Germinal center (tissue), 1 donor: ENCODE data around the gene HIPK3.
"Not testable (repeated sequence)": the region's sequence is repeated elsewhere in the genome, so short reads cannot be mapped to it uniquely, and the experiment has no call there.

Experiments
- DNase-seq: peaks from one replicate; pipeline ENCODE4 v3.0.0; 2012; ENCODE audit warnings: mixed read lengths, low spot score

Gene HIPK3

GRCh38 chr11:33360642-33361041 lies 103.5 kb downstream of the HIPK3 start:
- DNase-seq = no peak

GRCh38 chr11:33362051-33362910 lies 105.1 kb downstream of the HIPK3 start:
- DNase-seq = peak; percentile 43

DNA sequence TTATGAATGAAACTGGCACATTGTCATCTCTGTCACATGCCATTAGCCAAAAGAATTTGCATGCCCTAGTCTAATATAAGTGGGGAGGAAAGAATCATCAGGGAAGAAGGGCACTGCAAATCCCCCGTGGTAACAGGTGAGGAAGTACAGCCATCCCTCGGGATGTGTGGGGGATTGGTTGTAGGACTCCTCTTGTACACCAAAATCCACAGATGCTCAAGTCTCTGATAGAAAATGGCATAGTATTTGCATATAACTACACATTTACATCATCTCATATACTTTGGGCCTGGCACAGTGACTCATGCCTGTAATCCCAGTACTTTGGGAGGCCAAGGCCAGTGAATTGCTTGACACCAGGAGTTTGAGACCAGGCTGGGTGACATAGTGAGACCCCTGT lies 109.7 kb downstream of the HIPK3 start:
- no peak for DNase-seq

- not testable (repeated sequence) for DNase-seq
Measured at GRCh38 chr11:33368475-33368874, 111.3 kb downstream of the HIPK3 start.

- DNase-seq = no peak
Measured at GRCh38 chr11:33368931-33369330, 111.8 kb downstream of the HIPK3 start.

DNA sequence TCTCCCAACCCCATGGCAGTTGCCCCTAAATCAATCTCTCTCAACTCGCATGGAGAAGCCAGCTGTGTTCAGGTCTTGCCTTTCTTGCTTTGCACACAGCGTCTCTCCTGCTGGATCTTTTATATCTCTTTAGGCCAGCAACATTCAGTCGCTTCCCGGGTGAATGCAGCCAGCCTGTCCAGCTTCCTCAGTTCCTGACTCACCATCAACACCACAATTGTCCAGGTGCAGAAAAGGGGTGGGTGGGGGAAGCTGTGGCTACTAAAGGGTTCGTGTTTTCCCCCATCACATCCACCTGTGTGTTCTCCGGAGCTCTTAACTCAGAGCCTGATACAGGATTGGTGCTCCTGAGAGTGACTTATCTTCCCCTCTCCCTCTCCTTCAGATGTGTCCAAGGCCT lies 116.5 kb downstream of the HIPK3 start:
- DNase-seq = no peak

DNA sequence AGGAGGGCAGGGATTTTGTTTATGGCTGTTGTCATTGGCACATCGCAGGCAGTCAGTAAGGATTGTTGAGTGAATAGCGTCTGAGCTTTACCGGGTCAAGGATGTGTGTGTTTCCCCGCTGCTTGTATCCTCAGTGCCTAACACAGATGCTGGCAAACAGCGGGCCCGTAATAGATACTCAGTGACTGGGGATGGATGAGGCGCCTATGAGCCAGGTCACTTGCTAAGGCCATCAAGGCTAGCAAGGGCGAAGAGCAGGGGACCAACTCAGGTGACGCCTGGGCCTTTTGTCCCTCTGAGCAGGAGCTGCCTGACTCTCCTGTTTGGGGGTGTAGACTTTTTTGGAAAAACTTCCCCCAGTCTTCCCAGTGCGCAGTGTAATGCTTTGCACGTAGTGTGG lies 118.1 kb downstream of the HIPK3 start:
- no peak for DNase-seq

- DNase-seq = peak; percentile 27
Measured at GRCh38 chr11:33375688-33376311, 118.6 kb downstream of the HIPK3 start, which contains the start of gene KIAA1549L. Gene KIAA1549L, plus strand, starts transcription at chr11:33376108.

DNA sequence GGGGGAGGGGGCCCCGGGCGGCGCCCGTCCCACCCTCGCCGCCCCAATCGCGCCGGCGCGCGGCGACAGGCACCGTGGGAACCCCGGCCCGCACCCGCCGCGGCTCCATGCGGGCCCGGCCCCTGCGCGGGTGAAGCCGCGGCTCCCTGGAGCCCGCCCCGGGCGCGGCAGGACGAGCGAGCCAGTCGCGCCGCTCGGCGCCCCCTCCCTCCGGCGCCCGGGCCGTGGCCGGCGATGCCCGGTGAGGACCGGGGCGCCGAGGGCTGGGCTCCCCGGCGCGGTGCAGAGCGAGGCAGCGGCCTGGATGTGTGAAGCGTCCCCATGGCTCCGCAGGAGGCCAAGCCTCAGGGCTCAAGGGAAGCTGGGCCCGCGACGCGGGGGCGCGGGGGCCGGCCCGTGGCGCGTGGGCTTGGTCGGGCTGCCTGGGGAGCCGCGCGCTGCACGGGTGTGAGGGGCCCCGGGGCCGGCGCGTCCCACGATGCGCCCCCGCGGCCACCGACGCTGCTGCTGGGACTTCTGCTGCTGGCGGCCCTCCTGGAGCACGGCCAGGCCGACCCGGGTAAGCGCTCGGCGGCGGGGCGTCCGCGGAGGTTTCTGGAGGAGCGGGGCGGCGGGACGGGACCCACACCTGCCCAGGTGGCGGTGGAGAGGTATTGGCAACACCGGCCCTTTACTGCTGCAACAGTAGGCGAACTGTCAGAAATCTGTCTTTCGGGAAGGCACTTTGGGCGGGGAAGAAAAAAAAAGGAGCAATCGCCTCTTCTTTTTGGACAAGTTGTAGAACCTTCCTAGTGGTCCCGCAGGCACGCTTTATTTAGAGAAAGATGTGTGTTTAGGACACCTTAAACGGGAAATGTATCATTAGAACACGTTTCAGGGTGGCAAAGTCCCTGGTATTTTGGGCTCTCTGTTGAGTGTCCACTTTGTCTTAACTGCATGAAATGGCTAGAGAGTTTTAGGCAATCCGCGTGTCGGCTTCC lies 119.4 kb downstream of the HIPK3 start:
- DNase-seq = peak; percentile 26

DNA sequence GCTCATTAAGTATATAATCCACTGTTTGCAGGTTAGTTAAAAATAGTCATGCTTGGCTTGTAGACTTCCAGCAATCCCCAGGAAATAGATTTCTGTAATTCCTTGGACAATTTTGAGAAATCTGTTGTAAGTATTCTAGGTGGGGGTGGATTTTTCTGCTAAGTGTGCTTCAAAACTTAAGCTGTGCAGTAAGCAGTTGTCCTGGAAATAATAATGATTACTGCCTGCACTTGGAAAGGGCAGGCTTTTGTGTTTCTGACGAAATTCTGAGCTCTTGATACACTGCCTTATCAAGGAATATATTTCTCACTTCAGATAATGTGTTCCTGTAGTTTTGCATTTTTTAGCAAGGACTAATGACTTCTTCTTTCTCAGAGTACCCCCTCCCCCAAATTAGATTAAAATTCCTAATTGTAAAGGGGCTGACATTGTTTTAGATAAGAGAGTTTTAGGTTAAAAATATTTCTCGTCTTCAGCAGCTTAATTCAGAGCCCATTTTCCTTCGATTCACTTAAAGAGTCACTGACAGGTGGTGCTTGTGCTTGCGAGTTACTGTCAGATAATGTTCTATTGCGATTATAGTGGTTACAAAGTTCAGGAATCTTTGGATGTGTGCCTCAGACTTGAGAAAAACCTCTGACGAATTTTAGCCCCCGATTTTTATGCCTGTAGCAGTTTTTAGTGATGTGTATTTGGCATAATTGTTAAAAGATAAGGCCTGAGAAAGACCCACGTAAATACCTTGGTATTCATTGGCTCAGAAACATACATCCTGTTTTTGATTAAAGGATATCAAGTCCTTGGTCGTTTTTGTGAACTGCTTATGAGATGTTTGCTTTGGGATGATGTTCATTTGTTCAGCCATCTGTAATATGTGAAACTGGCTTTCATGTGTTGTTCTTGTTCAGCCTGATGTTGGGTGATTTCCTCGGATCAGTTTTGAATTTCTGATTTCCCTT lies 120.5 kb downstream of the HIPK3 start:
- DNase-seq = no peak

- peak; percentile 37 for DNase-seq
Measured at GRCh38 chr11:33379947-33380346, 122.8 kb downstream of the HIPK3 start.

DNA sequence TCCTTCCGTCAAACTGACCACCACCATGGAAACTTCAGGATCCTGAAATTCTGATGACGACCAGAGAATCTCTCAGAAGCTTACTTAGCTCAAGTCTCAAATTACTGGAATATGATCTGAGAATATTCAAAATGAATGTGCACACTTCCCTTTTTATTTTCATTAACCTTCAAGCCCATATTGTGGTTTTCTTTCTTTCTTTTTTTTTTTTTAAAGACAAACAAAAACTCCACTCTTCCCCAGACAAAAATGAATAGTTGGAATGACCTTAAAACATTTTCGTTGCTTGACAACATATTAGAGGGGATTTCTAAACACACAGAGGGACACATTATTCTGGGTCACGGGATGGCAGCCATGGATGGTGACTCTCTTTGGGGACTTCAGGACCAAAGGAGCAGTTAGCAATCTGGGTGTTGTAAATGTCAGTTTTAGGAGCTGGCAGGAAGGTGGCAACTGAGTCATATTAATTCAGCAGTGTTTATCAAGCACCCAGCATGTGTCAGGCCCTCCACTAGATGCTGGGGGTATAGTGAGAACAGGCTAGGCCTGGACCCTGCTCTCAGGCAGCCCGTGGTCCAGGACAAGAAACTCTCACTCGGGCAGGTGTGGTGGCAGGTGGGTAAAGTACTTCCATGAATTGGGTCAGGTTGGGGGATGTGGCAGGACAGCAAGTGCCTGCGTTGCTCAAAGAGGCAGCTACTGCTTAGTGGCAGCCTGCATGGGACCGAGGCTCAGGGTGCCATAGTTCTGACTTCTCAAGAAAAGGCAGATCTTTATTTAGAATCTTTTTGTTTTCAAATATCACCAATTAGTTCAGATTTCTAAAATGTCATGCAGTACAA lies 126.1 kb downstream of the HIPK3 start:
- no peak for DNase-seq

DNA sequence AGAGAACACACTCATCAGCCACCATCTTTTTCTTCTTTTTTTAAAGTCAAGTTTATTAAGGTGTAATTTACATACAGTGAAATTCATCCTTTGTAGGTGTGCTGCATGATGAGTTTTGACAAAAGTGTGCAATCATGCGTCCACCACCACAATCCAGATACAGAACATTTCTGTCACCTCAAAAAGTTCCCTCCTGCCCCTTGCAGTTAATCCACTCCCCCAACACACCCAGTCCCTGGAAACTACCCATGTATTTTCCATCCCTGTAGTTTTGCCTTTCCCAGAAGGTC lies 126.7 kb downstream of the HIPK3 start:
- DNase-seq = no peak

- DNase-seq = no peak
Measured at GRCh38 chr11:33384220-33384619, 127.0 kb downstream of the HIPK3 start.

DNA sequence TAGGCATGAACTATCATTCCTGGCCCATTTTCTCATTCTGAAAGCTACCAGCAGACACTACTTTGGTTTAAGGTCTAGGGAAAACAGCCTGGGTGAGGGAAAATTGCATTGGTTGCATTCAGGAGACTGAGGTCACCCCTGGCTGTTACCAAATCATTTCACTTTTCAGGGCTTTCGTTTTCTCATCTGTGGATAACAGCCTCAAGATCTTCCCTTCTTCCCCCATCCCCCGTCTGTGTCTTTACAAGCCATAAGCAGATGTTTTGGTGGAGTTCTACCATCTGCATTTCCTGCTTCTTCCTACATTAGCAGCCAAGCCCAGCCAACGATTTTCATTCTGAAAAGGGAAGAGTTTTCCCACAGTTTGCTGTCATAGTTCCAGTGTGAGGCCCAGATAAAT lies 130.4 kb downstream of the HIPK3 start:
- DNase-seq = no peak

DNA sequence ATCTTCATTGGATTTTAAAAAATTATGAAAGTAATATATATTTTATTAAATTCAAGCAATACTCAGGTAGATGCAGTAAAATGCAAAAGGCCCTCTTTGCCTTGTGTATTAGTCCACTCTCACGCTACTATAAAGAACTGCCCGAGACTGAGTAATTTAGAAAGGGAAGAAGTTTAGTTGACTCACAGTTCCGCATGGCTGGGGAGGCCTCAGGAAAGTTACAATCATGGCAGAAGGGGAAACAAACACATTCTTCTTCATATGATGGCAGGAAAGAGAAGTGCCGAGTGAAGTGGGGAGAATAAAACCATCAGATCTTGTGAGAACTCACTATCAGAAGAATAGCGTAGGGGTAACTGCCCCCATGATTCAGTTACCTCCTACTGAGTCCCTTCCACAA lies 130.8 kb downstream of the HIPK3 start:
- DNase-seq = no peak

DNA sequence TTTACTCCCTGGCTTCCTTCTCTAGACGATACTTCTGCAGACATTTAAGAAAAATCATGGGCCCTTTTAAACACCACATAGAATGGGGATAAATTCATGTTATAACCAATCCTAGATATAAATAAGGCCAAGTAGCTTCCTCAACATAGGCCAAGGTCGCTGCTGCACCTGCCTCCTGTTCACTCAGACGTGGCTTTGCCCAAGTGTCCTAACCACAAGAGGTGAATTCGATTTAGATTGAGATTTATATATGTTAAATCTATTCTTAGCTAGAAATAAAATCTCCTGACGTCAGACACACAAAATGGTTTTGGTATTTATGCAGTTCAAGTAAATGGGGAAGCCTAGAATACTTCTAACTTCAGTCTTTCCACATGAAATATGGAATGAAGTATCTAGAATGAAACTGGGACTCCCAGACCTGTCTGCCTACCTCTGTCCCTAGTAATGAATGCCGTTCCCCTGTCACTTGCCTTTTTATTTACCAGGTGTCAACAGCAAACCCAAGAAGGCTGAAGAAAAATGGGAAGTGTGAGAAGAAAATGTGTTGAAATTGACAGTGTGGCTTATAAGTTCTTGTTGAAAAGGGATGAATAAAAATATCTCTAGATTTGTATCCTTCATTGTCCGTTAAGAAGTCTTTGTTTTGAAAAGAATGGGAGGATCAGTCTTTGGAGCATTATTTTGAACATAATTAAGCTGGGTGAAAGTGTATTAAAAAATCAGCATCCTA lies 131.8 kb downstream of the HIPK3 start:
- peak; percentile 54 for DNase-seq

GRCh38 chr11:33389635-33390034 lies 132.5 kb downstream of the HIPK3 start:
- DNase-seq = peak; percentile 15
